Upper lobe of left lung (tissue), 4 donors: ENCODE data around the gene OGDH.

Source experiments
- CTCF ChIP-seq, 6 experiments: fragments of 450-650 bp in 4 of 6; fragments of 200-600 bp in 2 of 6; sonication (generic) in 2 of 6; IDR thresholded peaks; one replicate each; pipeline ENCODE4 v1.5.1; 2016 to 2019; ENCODE audit warnings: antibody characterized with exemption in 6 of 6
- EP300 ChIP-seq, 4 donors: sonication (generic); formaldehyde crosslinking; IDR thresholded peaks; one replicate each; pipeline ENCODE4 v1.5.1; 2017; ENCODE audit warnings: antibody characterized with exemption in 4 of 4, control low read depth in 2 of 4
- POLR2A ChIP-seq, 4 donors: fragments of 450-650 bp; IDR thresholded peaks; one replicate each; pipeline ENCODE4 v1.5.1; 2016 to 2017; ENCODE audit warnings: antibody characterized with exemption in 4 of 4, mild to moderate bottlenecking in 2 of 4

GRCh38 chr7:44752822-44753221 lies 146.4 kb downstream of the OGDH start:
- no peak for TF ChIP-seq EP300 (IDR thresholded peaks at IDR 0.05)
- TF ChIP-seq POLR2A (IDR thresholded peaks at IDR 0.05): no peak
- TF ChIP-seq CTCF (IDR thresholded peaks at IDR 0.05): no peak
